GM19324 (cell line): ENCODE data around the gene GABPA.
A peak's percentile ranks its signal among the peaks of the same experiment; 100 is the strongest.

Experiments
- ATAC-seq: cut with Tn5 transposase; IDR thresholded peaks from one replicate; pipeline ENCODE4 v1.9.1; 2021; ENCODE audit warnings: mild to moderate bottlenecking, moderate library complexity; ENCODE audit not compliant: unreplicated experiment, low FRiP score

Gene GABPA

GRCh38 chr21:25801217-25802014 is 66.6 kb downstream of the GABPA start:
- peak; percentile 100 for ATAC-seq

- ATAC-seq = no peak
Observed at GRCh38 chr21:25806060-25806459, 71.3 kb downstream of the GABPA start.

- no peak for ATAC-seq
Observed at GRCh38 chr21:25807191-25807590, 72.4 kb downstream of the GABPA start.

GRCh38 chr21:25809013-25809412 is 74.2 kb downstream of the GABPA start:
- no peak for ATAC-seq

- no peak for ATAC-seq
Observed at GRCh38 chr21:25811186-25811585, 76.4 kb downstream of the GABPA start.

- no peak for ATAC-seq
Observed at GRCh38 chr21:25813917-25814316, 79.1 kb downstream of the GABPA start.

- no peak for ATAC-seq
Observed at GRCh38 chr21:25818121-25818520, 83.3 kb downstream of the GABPA start.

- ATAC-seq = no peak
Observed at GRCh38 chr21:25818551-25818950, 83.8 kb downstream of the GABPA start.
